Activated naive CD4-positive, alpha-beta T cell treated with anti-CD3 and anti-CD28 coated beads for 36 hours (primary cell): ENCODE data around the gene KCNH8. TPM values are rescaled to one million over a fixed set of nuclear protein-coding genes. Genes with fewer than 3 reads are reported as not detected.
"Not testable (repeated sequence)": the region's sequence is repeated elsewhere in the genome, so short reads cannot be mapped to it uniquely, and the experiment has no call there.

Source experiments
- CTCF ChIA-PET: fragments of 350-600 bp; sonication (Branson Sonifier 250); formaldehyde crosslinking; loops from one replicate; lab custom pipeline; 2021; ENCODE audit warnings: antibody characterized with exemption; lab: Charles Lee
- DNase-seq: peaks from one replicate; pipeline ENCODE4 v3.0.0-alpha.2; 2020
- H3K27ac Mint-ChIP-seq: one replicate; pipeline ENCODE4 v1.8.0; 2021; ENCODE audit warnings: mild to moderate bottlenecking, mixed read lengths
- H3K27me3 Mint-ChIP-seq: one replicate; pipeline ENCODE4 v1.8.0; 2021; ENCODE audit warnings: low read depth, mixed read lengths
- H3K36me3 Mint-ChIP-seq: one replicate; pipeline ENCODE4 v1.8.0; 2021; ENCODE audit warnings: low read depth, mixed read lengths
- H3K4me1 Mint-ChIP-seq: one replicate; pipeline ENCODE4 v1.8.0; 2021; ENCODE audit warnings: low read depth, mixed read lengths
- H3K4me3 Mint-ChIP-seq: one replicate; pipeline ENCODE4 v1.8.0; 2021; ENCODE audit warnings: mild to moderate bottlenecking, moderate library complexity, mixed read lengths
- H3K9me3 Mint-ChIP-seq: one replicate; pipeline ENCODE4 v1.8.0; 2021; ENCODE audit warnings: mixed read lengths
- intact Hi-C: fragments of 100-400 bp; cut with micrococcal nuclease; formaldehyde crosslinking; loops from one replicate; pipeline ENCODE4 v1.15.1; 2023
- total RNA-seq, 2 experiments: library from RNA; stranded (reverse); gene quantifications; one replicate each; pipeline ENCODE4 v1.2.3, GENCODE V29; 2021

The KCNH8 gene
- total RNA-seq, 2 experiments from 2014 or later: not detected

DNA sequence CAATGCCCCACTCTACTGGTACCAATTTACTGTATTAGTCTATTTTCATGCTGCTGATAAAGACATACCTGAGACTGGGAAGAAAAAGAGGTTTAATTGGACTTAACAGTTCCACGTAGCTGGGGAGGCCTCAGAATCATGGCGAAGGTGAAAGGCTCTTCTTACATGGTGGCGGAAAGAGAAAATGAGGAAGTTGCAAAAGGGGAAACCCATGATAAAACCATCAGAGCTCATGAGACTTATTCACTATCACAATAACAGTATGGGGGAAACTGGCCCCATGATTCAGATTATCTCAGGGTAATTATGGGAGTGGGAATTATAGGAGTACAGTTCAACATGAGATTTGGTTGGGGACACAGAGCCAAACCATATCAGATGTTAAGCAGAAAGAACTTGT lies 81.6 kb downstream of the KCNH8 start:
- H3K36me3 Mint-ChIP-seq, H3K9me3 Mint-ChIP-seq, H3K27ac Mint-ChIP-seq, H3K4me1 Mint-ChIP-seq, H3K4me3 Mint-ChIP-seq, H3K27me3 Mint-ChIP-seq, DNase-seq, CTCF ChIA-PET: not testable (repeated sequence)
- intact Hi-C loops: loop anchor here (10.0 kb wide), 1 partner anchor 635 kb away; no protein-coding TSS in a partner anchor

DNA sequence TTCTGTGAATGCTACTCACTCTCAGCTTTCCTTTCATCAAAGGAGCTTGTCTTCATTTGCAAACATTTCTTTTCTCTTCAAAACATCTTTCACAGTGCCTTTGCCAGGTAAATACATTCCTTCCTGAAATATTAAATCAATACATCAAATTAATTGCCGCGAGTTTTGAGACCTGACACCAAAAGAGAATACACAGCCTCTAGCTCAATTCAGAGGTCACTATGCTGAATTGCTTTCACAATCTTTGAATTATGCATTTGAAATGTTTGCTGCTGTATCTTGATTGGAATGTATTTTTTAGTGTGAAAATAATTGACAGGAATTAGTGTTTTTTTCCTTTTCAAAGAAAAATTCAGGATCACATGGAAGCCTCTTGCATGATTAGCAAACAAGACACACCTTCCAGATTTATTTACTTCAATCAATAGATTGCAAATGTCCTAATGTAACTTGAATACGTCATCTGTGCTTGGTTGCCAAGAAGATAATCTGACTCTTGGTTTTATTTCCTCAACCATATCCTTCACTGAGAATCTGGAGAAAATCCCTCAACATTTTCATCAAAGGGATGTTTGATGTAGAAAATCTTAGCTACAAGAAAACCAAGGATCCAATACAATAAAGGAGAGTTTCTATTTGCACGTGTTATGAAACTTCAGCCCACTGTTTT lies 83.6 kb downstream of the KCNH8 start:
- peaks cover 3% of the 10 kb centered on the region for H3K4me1 Mint-ChIP-seq
- no peak for DNase-seq
- intact Hi-C loops: no loop called here
- CTCF ChIA-PET: no interaction called here
- H3K4me3 Mint-ChIP-seq: no peak overlapping the region
- no peaks in the 10 kb centered on the region for H3K9me3 Mint-ChIP-seq
- H3K27ac Mint-ChIP-seq: no peak overlapping the region
- peaks cover 3% of the 10 kb centered on the region for H3K27me3 Mint-ChIP-seq
- no peaks in the 10 kb centered on the region for H3K36me3 Mint-ChIP-seq

DNA sequence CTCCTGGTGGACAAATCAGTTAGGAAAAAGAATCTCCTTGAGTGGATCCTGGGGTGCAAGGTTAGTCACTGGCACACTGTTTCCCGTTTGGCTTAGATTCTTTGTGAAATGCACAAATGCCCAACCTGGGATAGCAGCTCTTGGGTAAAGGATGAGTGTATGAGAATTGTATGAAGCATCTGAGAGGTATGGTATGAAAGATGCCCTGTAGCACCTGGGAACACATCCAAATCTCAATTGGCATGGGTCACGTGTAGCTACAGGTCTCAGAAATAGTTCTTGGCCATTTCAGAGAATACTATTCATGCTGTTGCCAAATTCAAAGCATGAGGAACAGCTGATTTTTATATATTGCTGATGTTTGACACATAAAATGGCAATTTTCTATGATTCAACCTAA lies 84.3 kb downstream of the KCNH8 start:
- H3K27ac Mint-ChIP-seq: no peak overlapping the region
- H3K36me3 Mint-ChIP-seq: no peaks in the 10 kb centered on the region
- no peaks in the 10 kb centered on the region for H3K9me3 Mint-ChIP-seq
- intact Hi-C loops: no loop called here
- peaks cover 3% of the 10 kb centered on the region for H3K27me3 Mint-ChIP-seq
- H3K4me1 Mint-ChIP-seq: peaks cover 3% of the 10 kb centered on the region
- DNase-seq: no peak
- H3K4me3 Mint-ChIP-seq: no peak overlapping the region
- CTCF ChIA-PET: no interaction called here

DNA sequence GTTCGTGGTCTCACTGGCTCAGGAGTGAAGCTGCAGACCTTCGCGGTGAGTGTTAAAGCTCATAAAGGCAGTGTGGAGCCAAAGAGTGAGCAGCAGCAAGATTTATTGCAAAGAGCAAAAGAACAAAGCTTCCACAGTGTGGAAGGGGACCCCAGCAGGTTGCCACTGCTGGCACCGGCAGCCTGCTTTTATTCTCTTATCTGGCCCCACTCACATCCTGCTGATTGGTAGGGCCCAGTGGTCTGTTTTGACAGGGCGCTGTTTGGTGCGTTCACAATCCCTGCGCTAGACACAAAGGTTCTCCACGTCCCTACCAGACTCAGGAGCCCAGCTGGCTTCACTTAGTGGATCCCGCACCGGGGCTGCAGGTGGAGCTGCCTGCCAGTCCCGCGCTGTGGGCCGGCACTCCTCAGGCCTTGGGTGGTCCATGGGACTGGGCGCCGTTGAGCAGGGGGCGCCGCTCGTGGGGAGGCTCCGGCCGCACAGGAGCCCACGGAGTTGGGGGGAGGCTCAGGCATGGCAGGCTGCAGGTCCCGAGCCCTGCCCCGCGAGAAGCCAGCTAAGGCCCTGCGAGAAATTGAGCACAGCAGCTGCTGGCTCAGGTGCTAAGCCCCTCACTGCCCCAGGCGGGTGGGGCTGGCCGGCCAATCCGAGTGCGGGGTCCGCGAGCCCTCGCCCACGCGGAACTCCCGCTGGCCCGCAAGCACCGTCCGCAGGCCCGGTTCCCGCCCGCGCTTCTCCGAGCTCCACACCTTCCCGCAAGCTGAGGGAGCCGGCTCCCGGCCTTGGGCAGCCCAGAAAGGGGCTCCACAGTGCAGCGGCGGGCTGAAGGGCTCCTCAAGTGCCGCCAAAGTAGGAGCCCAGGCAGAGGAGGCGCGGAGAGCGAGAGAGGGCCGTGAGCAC lies 85.8 kb downstream of the KCNH8 start:
- CTCF ChIA-PET, H3K4me1 Mint-ChIP-seq, H3K4me3 Mint-ChIP-seq, intact Hi-C loops, DNase-seq, H3K36me3 Mint-ChIP-seq, H3K27me3 Mint-ChIP-seq, H3K27ac Mint-ChIP-seq, H3K9me3 Mint-ChIP-seq: not testable (repeated sequence)

DNA sequence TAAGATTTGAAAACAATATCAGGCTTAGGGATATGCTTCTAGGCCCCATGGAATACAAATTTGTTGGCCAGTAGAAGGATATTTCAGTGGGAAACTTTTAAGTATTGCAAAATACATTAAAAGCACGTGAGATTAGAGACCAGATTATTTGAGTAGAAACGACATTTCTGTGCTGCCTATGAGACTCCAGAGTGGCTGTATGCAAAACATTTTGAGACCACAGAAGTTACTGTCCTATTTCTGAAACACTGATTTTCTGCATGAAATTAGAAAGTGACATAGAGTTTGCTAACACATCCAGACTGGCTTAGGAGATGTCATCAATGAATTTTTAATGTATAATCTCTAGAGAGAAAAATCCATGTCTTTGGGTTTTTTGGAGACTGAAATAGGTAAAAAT lies 99.8 kb downstream of the KCNH8 start:
- CTCF ChIA-PET: no interaction called here
- no peaks in the 10 kb centered on the region for H3K36me3 Mint-ChIP-seq
- no peaks in the 10 kb centered on the region for H3K4me1 Mint-ChIP-seq
- H3K27ac Mint-ChIP-seq: no peak overlapping the region
- H3K4me3 Mint-ChIP-seq: no peak overlapping the region
- intact Hi-C loops: no loop called here
- no peaks in the 10 kb centered on the region for H3K9me3 Mint-ChIP-seq
- no peak for DNase-seq
- peaks cover 7% of the 10 kb centered on the region for H3K27me3 Mint-ChIP-seq

DNA sequence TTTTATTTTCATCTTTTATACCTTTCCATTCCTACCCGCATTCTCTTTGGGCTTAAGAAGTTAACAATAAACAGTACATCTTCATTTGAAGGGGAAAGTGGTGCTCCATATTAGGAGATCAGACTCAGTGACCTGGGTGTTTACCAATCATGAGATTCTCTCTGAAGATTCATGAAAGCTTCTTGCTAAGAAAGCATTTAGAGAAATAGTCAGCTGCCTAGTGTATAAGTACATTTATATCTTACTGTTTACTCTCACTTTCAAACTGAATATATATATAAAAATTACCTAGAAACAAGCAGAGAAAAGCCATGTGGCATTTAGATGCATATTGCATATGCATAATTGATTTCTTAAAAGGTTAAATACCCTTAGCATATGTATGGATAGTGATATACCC lies 100.5 kb downstream of the KCNH8 start:
- no peak for DNase-seq
- Mint-ChIP-seq H3K27me3 (peaks cover 7% of the 10 kb centered on the region), H3K27ac (no peak overlapping the region), H3K4me3 (no peak overlapping the region), H3K4me1 (no peaks in the 10 kb centered on the region), H3K36me3 (no peaks in the 10 kb centered on the region), H3K9me3 (no peaks in the 10 kb centered on the region)
- intact Hi-C loops: no loop called here
- CTCF ChIA-PET: no interaction called here

DNA sequence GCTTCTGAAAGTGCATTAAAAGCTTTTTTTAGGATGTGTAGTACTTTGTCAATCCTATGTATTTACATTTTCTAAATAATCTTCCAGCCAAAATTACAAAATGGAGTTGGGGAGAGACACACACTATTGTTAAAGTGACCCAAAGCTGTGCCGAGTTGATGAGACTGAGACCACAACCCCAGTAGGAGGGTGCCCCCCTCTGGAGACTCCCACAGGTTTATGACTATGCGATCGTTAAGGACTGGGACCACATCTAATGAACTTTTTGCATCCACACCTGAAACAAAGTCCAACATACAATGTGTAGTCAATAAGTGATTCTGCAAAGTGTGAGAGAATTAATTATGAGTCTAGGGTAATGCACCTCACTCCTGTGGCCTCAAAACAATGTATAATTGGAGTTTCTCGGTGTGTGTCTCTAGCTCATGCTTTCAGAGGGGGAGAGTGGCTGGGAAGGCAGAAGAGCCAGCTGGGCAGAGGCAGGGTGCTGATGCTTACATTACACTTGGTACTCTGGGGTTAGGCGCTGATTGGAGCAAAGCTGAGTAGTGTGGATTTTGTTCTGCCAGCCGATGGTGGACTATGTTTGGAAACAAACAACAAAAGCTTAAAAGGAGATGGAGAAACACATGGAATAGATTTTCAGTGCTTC lies 102.8 kb downstream of the KCNH8 start:
- H3K9me3 Mint-ChIP-seq: peaks cover 1% of the 10 kb centered on the region
- CTCF ChIA-PET: interaction anchor here (2.7 kb wide), 1 partner anchor 104 kb away, joined by 8 read pairs; no protein-coding TSS in a partner anchor
- intact Hi-C loops: loop anchor here (5.0 kb wide), 1 partner anchor 184 kb away; no protein-coding TSS in a partner anchor
- H3K27me3 Mint-ChIP-seq: peaks cover 7% of the 10 kb centered on the region
- H3K27ac Mint-ChIP-seq: no peak overlapping the region
- DNase-seq: peak; percentile 12
- peaks cover 5% of the 10 kb centered on the region for H3K4me1 Mint-ChIP-seq
- no peaks in the 10 kb centered on the region for H3K36me3 Mint-ChIP-seq
- no peak overlapping the region for H3K4me3 Mint-ChIP-seq

DNA sequence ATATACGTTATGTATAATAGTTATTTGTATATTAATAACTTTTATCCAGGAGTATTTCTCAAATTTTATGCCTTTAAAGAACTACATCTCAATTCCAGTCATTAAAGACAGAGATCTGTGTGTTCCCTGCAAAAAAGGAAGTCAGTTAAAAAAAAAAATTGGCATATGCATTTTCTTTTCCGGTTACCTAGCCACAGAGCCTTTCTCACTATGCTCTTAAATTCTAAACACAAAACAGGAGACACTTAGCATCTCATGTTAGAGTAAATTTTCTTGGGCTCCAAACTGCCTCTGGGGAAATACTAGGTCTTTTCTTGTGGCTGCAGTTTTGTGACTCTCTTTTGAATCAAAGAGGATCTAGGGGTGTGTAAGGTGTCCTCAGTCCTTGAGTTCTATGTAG lies 105.9 kb downstream of the KCNH8 start:
- no peak for DNase-seq
- Mint-ChIP-seq H3K4me3 (no peak overlapping the region), H3K36me3 (no peaks in the 10 kb centered on the region), H3K9me3 (peaks cover 3% of the 10 kb centered on the region), H3K4me1 (peaks cover 5% of the 10 kb centered on the region), H3K27ac (no peak overlapping the region), H3K27me3 (peaks cover 5% of the 10 kb centered on the region)
- CTCF ChIA-PET: interaction anchor here (1.2 kb wide), 1 partner anchor 15 kb away, joined by 3 read pairs; no protein-coding TSS in a partner anchor
- intact Hi-C loops: loop anchor here (5.0 kb wide), 1 partner anchor 187 kb away; no protein-coding TSS in a partner anchor

DNA sequence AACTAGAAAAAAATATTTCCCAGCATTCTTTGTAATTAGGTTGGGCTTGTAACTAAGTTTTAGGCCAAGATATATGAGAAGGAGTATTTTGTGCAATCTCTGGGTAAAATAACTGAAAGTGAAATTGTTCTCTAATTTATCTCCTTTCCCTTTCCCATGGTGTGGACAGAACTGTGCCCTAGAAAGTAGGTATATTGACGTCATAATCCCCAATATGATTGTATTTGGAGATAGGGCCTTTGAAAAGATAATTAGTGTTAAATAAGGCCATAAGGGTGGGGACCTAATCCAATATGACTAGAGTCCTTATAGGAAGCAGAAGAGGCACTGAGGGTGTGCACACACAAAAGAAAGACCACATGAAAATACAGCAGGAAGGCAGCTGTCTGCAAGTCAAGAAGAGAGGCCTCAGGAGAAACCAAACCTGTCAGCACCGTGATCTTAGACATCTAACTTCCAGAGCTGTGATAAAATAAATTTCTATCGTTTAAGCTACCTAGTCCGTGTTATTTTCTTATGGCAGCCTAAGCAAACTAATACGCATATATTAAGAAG lies 106.6 kb downstream of the KCNH8 start:
- Mint-ChIP-seq H3K36me3 (no peaks in the 10 kb centered on the region), H3K27me3 (peaks cover 5% of the 10 kb centered on the region), H3K4me1 (peaks cover 5% of the 10 kb centered on the region), H3K9me3 (peaks cover 3% of the 10 kb centered on the region), H3K4me3 (no peak overlapping the region), H3K27ac (no peak overlapping the region)
- CTCF ChIA-PET: interaction anchor here (1.0 to 1.2 kb wide), 2 partner anchors 14 to 94 kb away, joined by 3 to 4 read pairs; no protein-coding TSS in a partner anchor
- DNase-seq: no peak
- intact Hi-C loops: loop anchor here (5.0 kb wide), 1 partner anchor 188 kb away; no protein-coding TSS in a partner anchor

DNA sequence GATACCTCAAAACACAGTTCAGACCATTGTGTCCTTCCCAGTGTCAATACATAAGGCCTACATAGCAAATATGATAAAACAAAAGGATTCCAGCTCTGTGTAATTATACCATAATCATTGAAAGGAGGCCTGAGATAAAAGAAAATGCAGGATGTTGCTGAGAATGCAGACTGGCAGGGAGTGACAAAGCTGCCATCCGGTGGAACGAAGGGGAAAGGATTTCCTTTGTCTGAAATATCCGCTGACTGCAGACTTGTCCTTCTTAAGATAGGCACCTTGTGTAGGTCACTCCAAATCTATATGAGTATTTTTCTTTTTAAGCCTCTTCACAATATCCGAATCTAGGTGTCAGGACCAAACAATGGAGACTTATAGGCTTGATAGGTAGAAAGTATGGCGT lies 108.0 kb downstream of the KCNH8 start:
- H3K4me1 Mint-ChIP-seq: peaks cover 5% of the 10 kb centered on the region
- H3K4me3 Mint-ChIP-seq: no peak overlapping the region
- H3K27me3 Mint-ChIP-seq: peaks cover 5% of the 10 kb centered on the region
- CTCF ChIA-PET: interaction anchor here (0.9 kb wide), 1 partner anchor 28 kb away, joined by 4 read pairs; no protein-coding TSS in a partner anchor
- intact Hi-C loops: no loop called here
- DNase-seq: peak; percentile 9
- H3K27ac Mint-ChIP-seq: no peak overlapping the region
- no peaks in the 10 kb centered on the region for H3K36me3 Mint-ChIP-seq
- H3K9me3 Mint-ChIP-seq: peaks cover 3% of the 10 kb centered on the region

DNA sequence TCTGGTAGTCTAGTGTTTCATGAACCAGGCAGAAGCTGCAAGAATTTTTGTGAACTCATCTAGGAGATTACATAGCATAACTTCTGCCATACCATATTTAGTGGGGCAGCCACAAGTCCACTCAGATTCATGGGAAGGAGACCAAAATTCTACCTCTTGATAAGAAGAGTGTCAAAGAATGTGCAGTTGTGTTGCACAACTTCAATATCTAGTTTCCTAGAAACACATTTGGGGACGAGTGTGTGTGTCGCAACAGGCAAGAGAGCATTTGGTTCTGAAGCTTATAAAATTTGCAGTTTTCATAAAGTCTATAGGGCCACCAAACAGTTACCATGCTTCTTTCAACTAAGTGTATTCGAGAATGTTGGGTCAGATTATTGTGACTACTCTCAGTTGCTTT lies 115.3 kb downstream of the KCNH8 start:
- Mint-ChIP-seq H3K4me1 (no peaks in the 10 kb centered on the region), H3K27ac (no peak overlapping the region), H3K9me3 (no peaks in the 10 kb centered on the region), H3K27me3 (no peaks in the 10 kb centered on the region), H3K4me3 (no peak overlapping the region), H3K36me3 (no peaks in the 10 kb centered on the region)
- no peak for DNase-seq
- CTCF ChIA-PET: no interaction called here
- intact Hi-C loops: no loop called here

DNA sequence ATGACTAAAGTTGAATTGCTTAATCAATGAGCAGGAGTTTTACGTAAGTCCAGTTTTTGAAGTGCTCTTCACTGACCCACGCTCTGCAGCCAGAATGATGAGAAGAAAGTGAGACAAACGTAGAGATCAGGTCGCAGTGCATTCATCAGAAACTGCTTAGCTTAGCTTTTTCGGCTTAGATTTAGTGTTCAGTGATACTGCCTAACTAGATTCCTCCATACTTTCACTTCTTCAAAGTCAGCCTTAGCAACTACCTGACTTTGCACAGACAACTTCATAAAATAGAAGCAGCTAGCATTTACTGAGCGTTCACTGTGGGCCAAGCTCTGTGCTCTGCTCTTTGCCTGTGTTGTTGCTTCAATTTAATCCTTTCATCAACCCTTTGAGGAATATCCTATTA lies 116.1 kb downstream of the KCNH8 start:
- Mint-ChIP-seq H3K4me1 (no peaks in the 10 kb centered on the region), H3K27me3 (no peaks in the 10 kb centered on the region), H3K36me3 (no peaks in the 10 kb centered on the region), H3K27ac (no peak overlapping the region), H3K9me3 (no peaks in the 10 kb centered on the region), H3K4me3 (no peak overlapping the region)
- intact Hi-C loops: no loop called here
- DNase-seq: no peak
- CTCF ChIA-PET: interaction anchor here (0.6 kb wide), 1 partner anchor 115 kb away, joined by 4 read pairs; no protein-coding TSS in a partner anchor
